DOHH2 (cell line): ENCODE results near the gene HTR4.

Source experiments
- H3F3A ChIP-seq: fragments of 200-600 bp; sonication (generic), shearing (Covaris generic); 2 replicates; pipeline ENCODE4 v1.6.0; 2016; ENCODE audit warnings: antibody characterized with exemption, mild to moderate bottlenecking; ENCODE audit not compliant: control insufficient read depth, insufficient read depth
- H3K27ac ChIP-seq: fragments of 200-600 bp; sonication (generic); 2 replicates; pipeline ENCODE4 v1.5.1; 2014; ENCODE audit warnings: low read depth, mild to moderate bottlenecking, low read length, moderate library complexity
- H3K27me3 ChIP-seq: fragments of 200-600 bp; sonication (generic); 2 replicates; pipeline ENCODE4 v1.6.1; 2014; ENCODE audit warnings: mild to moderate bottlenecking, low read length, mixed read lengths; ENCODE audit not compliant: control insufficient read depth
- H3K36me3 ChIP-seq: fragments of 200-600 bp; sonication (generic); 2 replicates; pipeline ENCODE4 v1.6.1; 2014; ENCODE audit warnings: mild to moderate bottlenecking, low read length, moderate library complexity, mixed read lengths; ENCODE audit not compliant: control insufficient read depth
- H3K4me1 ChIP-seq: fragments of 200-600 bp; sonication (generic); 2 replicates; pipeline ENCODE4 v1.6.1; 2014; ENCODE audit warnings: mild to moderate bottlenecking, low read length, mixed read lengths; ENCODE audit not compliant: control insufficient read depth
- H3K4me2 ChIP-seq: fragments of 200-600 bp; sonication (generic); 2 replicates; pipeline ENCODE4 v1.6.0; 2014; ENCODE audit warnings: mild to moderate bottlenecking, low read length, moderate library complexity
- H3K4me3 ChIP-seq: fragments of 200-600 bp; sonication (generic); 2 replicates; pipeline ENCODE4 v1.5.1; 2014; ENCODE audit warnings: mild to moderate bottlenecking, low read length, mixed read lengths
- H3K79me2 ChIP-seq: fragments of 200-600 bp; sonication (generic); 2 replicates; pipeline ENCODE4 v1.6.1; 2014; ENCODE audit warnings: mild to moderate bottlenecking, low read length, mixed read lengths; ENCODE audit not compliant: control insufficient read depth
- H3K9me2 ChIP-seq: fragments of 200-600 bp; sonication (generic); replicated peaks from 2 replicates; pipeline ENCODE4 v1.6.1; 2014; ENCODE audit warnings: mild to moderate bottlenecking, low read length, mixed read lengths; ENCODE audit not compliant: control insufficient read depth
- H3K9me3 ChIP-seq: fragments of 200-600 bp; sonication (generic); 2 replicates; pipeline ENCODE4 v1.6.1; 2014; ENCODE audit warnings: antibody characterized with exemption, low read length, mixed read lengths; ENCODE audit not compliant: control insufficient read depth, insufficient read depth
- H4K20me1 ChIP-seq: fragments of 200-600 bp; sonication (generic); 2 replicates; pipeline ENCODE4 v1.6.0; 2014; ENCODE audit warnings: low read depth, mild to moderate bottlenecking, antibody characterized with exemption, low read length, moderate library complexity; ENCODE audit not compliant: control insufficient read depth, insufficient read depth
- CTCF ChIP-seq: fragments of 200-600 bp; sonication (generic); IDR thresholded peaks from one replicate; pipeline ENCODE4 v1.5.1; 2014; ENCODE audit warnings: antibody characterized with exemption, mild to moderate bottlenecking, low read depth, low read length; ENCODE audit not compliant: poor library complexity, severe bottlenecking
- EZH2phosphoT487 ChIP-seq: fragments of 200-600 bp; sonication (generic); IDR thresholded peaks from 2 replicates; pipeline ENCODE4 v1.6.1; 2017; ENCODE audit warnings: borderline replicate concordance, mild to moderate bottlenecking, antibody characterized with exemption, low read length, moderate library complexity, mixed read lengths

The HTR4 gene

GRCh38 chr5:148583421-148583965 is 70.8 kb downstream of the HTR4 start:
- Histone ChIP-seq H3K79me2 (no peaks in the 10 kb centered on the region), H3K4me2 (no peak overlapping the region), H3K9me3 (no peaks in the 10 kb centered on the region), H3K4me1 (no peaks in the 10 kb centered on the region), H3K9me2 (no peaks in the 10 kb centered on the region), H3K27me3 (no peaks in the 10 kb centered on the region), H3K4me3 (no peak overlapping the region), H3F3A (no peaks in the 10 kb centered on the region), H3K27ac (no peak overlapping the region), H3K36me3 (no peaks in the 10 kb centered on the region), H4K20me1 (no peaks in the 10 kb centered on the region)
- TF ChIP-seq CTCF: no peak
- no peak for TF ChIP-seq EZH2phosphoT487

- no peak overlapping the region for H3K4me3 ChIP-seq
- H3F3A ChIP-seq: no peaks in the 10 kb centered on the region
- no peaks in the 10 kb centered on the region for H3K27me3 ChIP-seq
- H3K79me2 ChIP-seq: no peaks in the 10 kb centered on the region
- no peaks in the 10 kb centered on the region for H3K4me1 ChIP-seq
- no peak overlapping the region for H3K4me2 ChIP-seq
- H3K27ac ChIP-seq: no peak overlapping the region
- no peaks in the 10 kb centered on the region for H3K9me3 ChIP-seq
- TF ChIP-seq CTCF: no peak
- TF ChIP-seq EZH2phosphoT487: no peak
- H3K36me3 ChIP-seq: no peaks in the 10 kb centered on the region
- no peaks in the 10 kb centered on the region for H4K20me1 ChIP-seq
- H3K9me2 ChIP-seq: no peaks in the 10 kb centered on the region
These were observed 80.2 kb downstream of the HTR4 start for GRCh38 chr5:148574167-148574566.

GRCh38 chr5:148573374-148573773 is 81.0 kb downstream of the HTR4 start:
- Histone ChIP-seq H3K4me3 (no peak overlapping the region), H4K20me1 (no peaks in the 10 kb centered on the region), H3K79me2 (no peaks in the 10 kb centered on the region), H3F3A (no peaks in the 10 kb centered on the region), H3K27me3 (no peaks in the 10 kb centered on the region), H3K36me3 (no peaks in the 10 kb centered on the region), H3K4me1 (no peaks in the 10 kb centered on the region), H3K4me2 (no peak overlapping the region), H3K27ac (no peak overlapping the region), H3K9me3 (no peaks in the 10 kb centered on the region), H3K9me2 (no peaks in the 10 kb centered on the region)
- TF ChIP-seq EZH2phosphoT487 (no peak), CTCF (no peak)

GRCh38 chr5:148569948-148570347 is 84.4 kb downstream of the HTR4 start:
- Histone ChIP-seq H3K27me3 (no peaks in the 10 kb centered on the region), H3K4me2 (no peak overlapping the region), H3K27ac (no peak overlapping the region), H3K36me3 (no peaks in the 10 kb centered on the region), H3F3A (no peaks in the 10 kb centered on the region), H3K79me2 (no peaks in the 10 kb centered on the region), H3K9me3 (no peaks in the 10 kb centered on the region), H3K4me3 (no peak overlapping the region), H3K4me1 (no peaks in the 10 kb centered on the region), H4K20me1 (no peaks in the 10 kb centered on the region), H3K9me2 (no peaks in the 10 kb centered on the region)
- TF ChIP-seq CTCF (no peak), EZH2phosphoT487 (no peak)
